IPS-18c (cell line): ENCODE measurements around the gene B9D2.
A peak's percentile ranks its signal among the peaks of the same experiment; 100 is the strongest.

ENCODE experiments used
- H3K4me3 ChIP-seq: 2 replicates; pipeline ENCODE4 v1.7.0; 2013; ENCODE audit warnings: low read depth, mild to moderate bottlenecking, low read length, moderate library complexity; ENCODE audit not compliant: insufficient read depth
- H3K9me3 ChIP-seq: one replicate; pipeline ENCODE4 v1.6.1; 2013; ENCODE audit warnings: mild to moderate bottlenecking, low read length, moderate library complexity; ENCODE audit not compliant: control insufficient read depth, insufficient read depth

Gene B9D2

GRCh38 chr19:41364524-41365391 lies 809 bp upstream of the B9D2 start:
- Histone ChIP-seq H3K9me3 (no peaks in the 10 kb centered on the region), H3K4me3 (peak overlapping the region; percentile 88)

- Histone ChIP-seq H3K9me3 (no peaks in the 10 kb centered on the region), H3K4me3 (peak overlapping the region; percentile 88; the same call in 1 of the 2 replicates)
Observed at GRCh38 chr19:41363371-41363752, 587 bp downstream of the B9D2 start.

DNA sequence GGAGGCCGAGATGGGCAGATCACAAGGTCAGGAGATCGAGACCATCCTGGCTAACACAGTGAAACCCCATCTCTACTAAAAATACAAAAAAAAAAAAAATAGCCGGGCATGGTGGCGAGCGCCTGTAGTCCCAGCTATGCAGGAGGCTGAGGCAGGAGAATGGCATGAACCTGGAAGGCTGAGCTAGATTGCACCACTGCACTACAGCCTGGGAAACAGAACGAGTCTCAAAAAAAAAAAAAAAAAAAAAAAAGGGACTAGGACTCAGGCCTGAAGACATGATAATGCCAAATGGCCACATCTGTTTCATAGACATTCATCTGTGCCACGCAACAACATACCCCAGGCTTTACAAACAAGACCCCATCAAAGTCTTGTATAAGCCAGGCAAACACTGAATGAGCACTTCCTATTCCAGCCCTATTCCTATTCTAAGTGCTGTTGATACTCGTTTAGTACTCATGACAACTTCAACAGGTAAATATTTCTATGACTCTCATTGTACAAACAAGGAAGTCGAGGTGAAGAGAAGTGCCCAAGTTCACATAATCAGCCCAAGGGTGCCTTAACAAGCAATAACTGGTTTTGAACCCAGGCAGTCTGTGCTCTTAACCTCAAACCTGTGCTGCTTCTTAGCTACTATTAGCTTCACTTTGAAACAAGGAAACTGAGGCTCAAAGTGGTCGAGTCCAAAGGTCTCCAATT lies 1.7 kb downstream of the B9D2 start:
- no peak overlapping the region for H3K4me3 ChIP-seq
- H3K9me3 ChIP-seq = no peaks in the 10 kb centered on the region

DNA sequence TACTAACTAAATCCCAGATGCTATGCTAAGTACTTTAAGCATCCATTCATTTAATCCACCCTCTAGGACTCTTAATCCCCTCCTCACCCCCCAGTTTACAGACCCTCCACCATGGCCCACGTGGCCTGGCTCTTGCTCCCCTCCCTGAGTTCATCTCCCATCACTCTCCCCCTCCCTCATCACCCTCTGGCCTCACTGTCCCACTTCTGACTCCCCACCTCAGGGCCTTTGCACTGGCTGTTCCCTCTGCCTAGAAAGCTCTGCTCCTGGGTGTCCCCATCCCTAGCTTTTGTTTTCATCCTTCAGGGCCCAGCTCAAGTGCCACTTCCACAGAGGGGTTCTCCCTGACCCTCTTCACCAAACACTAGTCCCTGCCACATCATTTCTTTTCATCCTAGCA lies 4.2 kb downstream of the B9D2 start:
- Histone ChIP-seq H3K9me3 (no peaks in the 10 kb centered on the region), H3K4me3 (no peak overlapping the region)

DNA sequence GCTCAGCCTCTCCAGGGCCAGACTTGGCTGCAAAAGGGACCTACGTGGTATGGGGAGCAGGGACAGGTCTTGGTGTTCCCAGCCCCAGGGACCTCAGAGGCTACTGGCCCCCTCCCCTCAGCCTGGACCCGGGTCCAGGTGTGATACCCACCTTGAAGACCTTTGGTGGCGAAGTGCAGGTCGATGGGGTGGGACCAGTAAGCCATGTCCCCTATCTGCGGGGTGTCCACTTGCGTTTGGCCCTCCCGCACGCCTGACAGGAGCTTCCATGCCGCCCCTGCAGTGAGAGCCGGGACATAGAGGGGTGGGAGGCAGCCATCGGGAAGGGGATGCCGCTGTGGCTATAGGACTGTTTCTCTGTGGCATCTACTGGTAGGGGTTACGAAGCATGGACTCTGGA lies 6.2 kb downstream of the B9D2 start:
- Histone ChIP-seq H3K9me3 (no peaks in the 10 kb centered on the region), H3K4me3 (no peak overlapping the region)

DNA sequence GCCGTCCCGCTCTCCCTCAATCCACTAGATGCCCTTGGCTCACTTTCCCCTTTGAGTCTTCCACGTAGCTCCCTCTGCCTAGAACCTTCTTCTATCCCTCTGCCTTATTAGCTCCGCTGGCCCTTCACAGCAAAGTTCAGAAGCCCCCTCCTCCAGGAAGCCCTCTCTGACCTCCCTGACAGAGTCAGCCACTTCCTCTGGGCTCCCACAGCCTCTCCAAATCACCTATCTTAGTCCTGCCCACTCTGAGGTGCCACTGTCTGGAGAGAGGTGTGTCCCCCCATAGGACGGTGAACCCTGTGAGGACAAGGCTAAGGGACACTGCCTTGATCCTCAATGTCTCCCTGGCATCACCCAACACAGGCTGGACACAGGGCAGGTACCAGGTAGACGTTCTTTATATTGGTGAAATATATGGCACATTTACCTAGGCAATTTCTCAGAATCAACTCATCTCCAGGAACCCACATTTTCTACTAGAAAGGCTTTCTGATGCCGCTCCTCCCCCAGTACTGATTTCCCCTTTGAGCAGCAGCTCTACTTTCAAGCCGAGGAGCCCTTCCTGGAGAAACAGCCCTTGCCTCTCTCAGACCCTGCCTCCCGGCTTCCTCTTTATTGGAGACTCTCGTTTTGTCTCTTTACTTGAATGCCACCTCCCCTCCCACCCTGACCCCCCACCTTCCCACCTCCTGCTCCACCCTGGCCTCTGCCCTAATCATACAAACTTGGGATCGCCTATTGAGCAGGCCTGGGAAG lies 6.8 kb downstream of the B9D2 start:
- Histone ChIP-seq H3K9me3 (no peaks in the 10 kb centered on the region), H3K4me3 (no peak overlapping the region)

DNA sequence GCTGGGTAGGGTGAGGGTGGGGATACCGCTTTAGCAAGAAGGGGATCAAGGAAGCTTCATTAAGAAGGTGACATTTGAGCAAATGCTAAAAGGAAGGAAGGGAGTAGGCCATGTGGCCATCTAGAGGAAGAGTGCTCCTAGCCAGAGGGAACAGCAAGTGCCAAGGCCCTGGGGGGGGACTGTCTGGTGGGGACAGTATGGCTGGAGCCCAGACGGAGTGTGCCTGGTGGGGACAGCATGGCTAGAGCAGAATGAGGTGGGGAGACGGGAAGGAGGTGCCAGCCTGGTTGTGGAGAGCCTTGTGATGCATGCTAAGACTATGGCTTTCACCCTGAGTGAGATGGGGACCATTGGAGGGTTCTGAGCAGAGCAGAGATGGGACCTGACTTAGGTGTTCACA lies 8.1 kb downstream of the B9D2 start:
- H3K4me3 ChIP-seq = no peak overlapping the region
- no peaks in the 10 kb centered on the region for H3K9me3 ChIP-seq

DNA sequence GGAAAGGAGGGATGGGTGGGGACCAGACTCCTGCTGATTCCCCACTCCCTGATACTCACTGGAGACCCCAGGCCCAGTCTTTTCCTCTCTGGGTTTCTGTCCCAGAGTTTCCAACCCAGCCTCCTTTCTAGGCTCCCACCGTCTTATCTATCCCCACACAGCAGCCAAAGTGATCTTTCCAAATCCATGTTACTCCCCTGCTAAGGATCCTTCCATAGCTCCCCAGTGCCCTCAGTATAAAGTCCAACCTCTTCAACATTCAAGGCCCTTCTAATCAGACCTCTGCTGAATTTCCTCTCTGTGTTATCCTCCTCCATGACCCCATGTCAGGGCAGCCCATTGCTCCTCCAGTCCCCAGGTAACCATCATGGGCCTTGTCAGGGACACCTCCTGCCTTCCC lies 8.9 kb downstream of the B9D2 start:
- Histone ChIP-seq H3K9me3 (no peaks in the 10 kb centered on the region), H3K4me3 (no peak overlapping the region)

GRCh38 chr19:41354343-41354953 lies 9.5 kb downstream of the B9D2 start:
- no peaks in the 10 kb centered on the region for H3K9me3 ChIP-seq
- peak overlapping the region; percentile 78; the same call in 1 of the 2 replicates for H3K4me3 ChIP-seq

GRCh38 chr19:41353466-41354342 lies 10.2 kb downstream of the B9D2 start, which contains the start of gene TGFB1:
TGFB1 (minus strand) TSS chr19:41353922; CDS start chr19:41353044, 878 bp downstream.
- Histone ChIP-seq H3K4me3 (peak within 1 kb of the TSS; percentile 78), H3K9me3 (no peaks in the 10 kb centered on the region)

DNA sequence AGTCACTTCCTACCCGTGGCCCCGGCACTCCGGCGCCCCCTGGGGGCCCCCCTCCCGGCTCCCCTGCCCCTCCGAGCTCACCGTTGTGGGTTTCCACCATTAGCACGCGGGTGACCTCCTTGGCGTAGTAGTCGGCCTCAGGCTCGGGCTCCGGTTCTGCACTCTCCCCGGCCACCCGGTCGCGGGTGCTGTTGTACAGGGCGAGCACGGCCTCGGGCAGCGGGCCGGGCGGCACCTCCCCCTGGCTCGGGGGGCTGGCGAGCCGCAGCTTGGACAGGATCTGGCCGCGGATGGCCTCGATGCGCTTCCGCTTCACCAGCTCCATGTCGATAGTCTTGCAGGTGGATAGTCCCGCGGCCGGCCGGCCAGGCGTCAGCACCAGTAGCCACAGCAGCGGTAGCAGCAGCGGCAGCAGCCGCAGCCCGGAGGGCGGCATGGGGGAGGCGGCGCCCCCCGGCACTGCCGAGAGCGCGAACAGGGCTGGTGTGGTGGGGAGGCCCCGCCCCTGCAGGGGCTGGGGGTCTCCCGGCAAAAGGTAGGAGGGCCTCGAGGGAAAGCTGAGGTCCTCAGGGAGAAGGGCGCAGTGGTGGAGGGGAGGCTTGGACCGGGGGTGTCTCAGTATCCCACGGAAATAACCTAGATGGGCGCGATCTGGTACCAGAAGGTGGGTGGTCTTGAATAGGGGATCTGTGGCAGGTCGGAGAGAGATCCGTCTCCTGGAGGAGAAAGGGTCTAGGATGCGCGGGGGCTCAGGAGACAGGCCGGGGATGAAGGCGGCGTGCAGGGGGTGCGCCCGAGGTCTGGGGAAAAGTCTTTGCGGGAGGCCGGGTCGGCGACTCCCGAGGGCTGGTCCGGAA lies 11.1 kb downstream of the B9D2 start:
- no peaks in the 10 kb centered on the region for H3K9me3 ChIP-seq
- H3K4me3 ChIP-seq = peak overlapping the region; percentile 78

- Histone ChIP-seq H3K4me3 (peak overlapping the region; percentile 78), H3K9me3 (no peaks in the 10 kb centered on the region)
Observed at GRCh38 chr19:41352279-41352608, 11.7 kb downstream of the B9D2 start.

- peak overlapping the region; percentile 78 for H3K4me3 ChIP-seq
Observed at GRCh38 chr19:41351339-41352245, 12.4 kb downstream of the B9D2 start.

GRCh38 chr19:41350735-41351338 lies 13.1 kb downstream of the B9D2 start:
- H3K4me3 ChIP-seq = peak overlapping the region; percentile 78

More at GRCh38 chr19:41351339-41352245, 12.4 kb downstream of the B9D2 start:
- H3K9me3 ChIP-seq = no peaks in the 10 kb centered on the region

More at GRCh38 chr19:41350735-41351338, 13.1 kb downstream of the B9D2 start:
- no peaks in the 10 kb centered on the region for H3K9me3 ChIP-seq
